H9 (cell line): ENCODE results near the gene SERPINE2. TPM values are rescaled to one million over a fixed set of nuclear protein-coding genes. Genes with fewer than 3 reads are reported as not detected.

Experiments
- DNase-seq: peaks from one replicate; pipeline ENCODE4 v3.0.0-alpha.2; 2017
- H2AFZ ChIP-seq: one replicate; pipeline ENCODE4 v1.6.1; 2013; ENCODE audit warnings: mild to moderate bottlenecking, low read length, control low read depth, moderate library complexity
- H2AK5ac ChIP-seq: 2 replicates; pipeline ENCODE4 v1.6.1; 2013; ENCODE audit warnings: low read length, control low read depth, mixed read lengths; ENCODE audit not compliant: insufficient read length
- H2BK120ac ChIP-seq: one replicate; pipeline ENCODE4 v1.6.1; 2013; ENCODE audit warnings: low read depth, mild to moderate bottlenecking, low read length, control low read depth, inconsistent platforms; ENCODE audit not compliant: poor library complexity, severe bottlenecking
- H2BK12ac ChIP-seq: 2 replicates; pipeline ENCODE4 v1.6.1; 2013; ENCODE audit warnings: low read length, control low read depth, mixed read lengths, low read depth; ENCODE audit not compliant: insufficient read length
- H2BK15ac ChIP-seq: 2 replicates; pipeline ENCODE4 v1.6.1; 2013; ENCODE audit warnings: low read depth, low read length, control low read depth
- H2BK20ac ChIP-seq: one replicate; pipeline ENCODE4 v1.6.1; 2013; ENCODE audit warnings: low read depth, mild to moderate bottlenecking, low read length, control low read depth, inconsistent platforms; ENCODE audit not compliant: poor library complexity, severe bottlenecking
- H2BK5ac ChIP-seq: 2 replicates; pipeline ENCODE4 v1.6.1; 2013; ENCODE audit warnings: low read length, control low read depth, mixed read lengths; ENCODE audit not compliant: insufficient read length
- H3K14ac ChIP-seq: 2 replicates; pipeline ENCODE4 v1.6.1; 2013; ENCODE audit warnings: low read length, control low read depth; ENCODE audit not compliant: insufficient read depth
- H3K18ac ChIP-seq: 2 replicates; pipeline ENCODE4 v1.6.1; 2013; ENCODE audit warnings: low read depth, mild to moderate bottlenecking, mixed read lengths, low read length, control low read depth; ENCODE audit not compliant: insufficient read length
- H3K23ac ChIP-seq: 2 replicates; pipeline ENCODE4 v1.6.1; 2013; ENCODE audit warnings: low read length, control low read depth, mixed read lengths, low read depth; ENCODE audit not compliant: insufficient read length
- H3K23me2 ChIP-seq: 2 replicates; pipeline ENCODE4 v1.6.1; 2013; ENCODE audit warnings: low read depth, mild to moderate bottlenecking, mixed read lengths, low read length, control low read depth; ENCODE audit not compliant: insufficient read length, poor library complexity, severe bottlenecking
- H3K27ac ChIP-seq: 2 replicates; pipeline ENCODE4 v1.5.1; 2013; ENCODE audit warnings: low read length, control low read depth, mixed read lengths, low read depth; ENCODE audit not compliant: insufficient read length
- H3K27me3 ChIP-seq: 2 replicates; pipeline ENCODE4 v1.6.1; 2013; ENCODE audit warnings: low read length, control low read depth, inconsistent platforms; ENCODE audit not compliant: insufficient read depth
- H3K4ac ChIP-seq: 2 replicates; pipeline ENCODE4 v1.6.1; 2013; ENCODE audit warnings: low read depth, mild to moderate bottlenecking, control low read depth, inconsistent platforms, low read length, moderate library complexity
- H3K4me1 ChIP-seq: 2 replicates; pipeline ENCODE4 v1.6.1; 2013; ENCODE audit warnings: low read length, control low read depth, inconsistent platforms; ENCODE audit not compliant: insufficient read depth
- H3K4me2 ChIP-seq: 2 replicates; pipeline ENCODE4 v1.6.1; 2013; ENCODE audit warnings: low read length, control low read depth, mixed read lengths; ENCODE audit not compliant: insufficient read length, insufficient read depth
- H3K56ac ChIP-seq: 2 replicates; pipeline ENCODE4 v1.6.1; 2013; ENCODE audit warnings: low read depth, mild to moderate bottlenecking, mixed read lengths, low read length, control low read depth; ENCODE audit not compliant: insufficient read length
- H3K79me1 ChIP-seq: 2 replicates; pipeline ENCODE4 v1.6.1; 2013; ENCODE audit warnings: low read depth, mild to moderate bottlenecking, moderate library complexity, low read length, control low read depth, inconsistent platforms; ENCODE audit not compliant: insufficient read depth, poor library complexity, severe bottlenecking
- H3K79me2 ChIP-seq: 2 replicates; pipeline ENCODE4 v1.6.1; 2013; ENCODE audit warnings: low read length, control low read depth, inconsistent platforms; ENCODE audit not compliant: insufficient read depth
- H3K9ac ChIP-seq: 2 replicates; pipeline ENCODE4 v1.6.1; 2013; ENCODE audit warnings: low read length, control low read depth, mixed read lengths; ENCODE audit not compliant: insufficient read length; ENCODE audit errors: extremely low read depth
- H3K9me3 ChIP-seq: one replicate; pipeline ENCODE4 v1.6.1; 2013; ENCODE audit warnings: low read depth, low read length, inconsistent platforms; ENCODE audit not compliant: control insufficient read depth
- H3T11ph ChIP-seq: one replicate; pipeline ENCODE4 v1.6.1; 2013; ENCODE audit warnings: mild to moderate bottlenecking, low read length, control low read depth, inconsistent platforms
- H4K20me1 ChIP-seq: one replicate; pipeline ENCODE4 v1.6.1; 2013; ENCODE audit not compliant: control insufficient read depth, insufficient read length, insufficient read depth
- H4K5ac ChIP-seq: 2 replicates; pipeline ENCODE4 v1.6.1; 2013; ENCODE audit warnings: low read depth, mild to moderate bottlenecking, mixed read lengths, low read length, control low read depth; ENCODE audit not compliant: insufficient read length
- H4K8ac ChIP-seq: replicated peaks from 2 replicates; pipeline ENCODE4 v1.6.1; 2013; ENCODE audit warnings: low read length, control low read depth, mixed read lengths, low read depth; ENCODE audit not compliant: insufficient read length
- H4K91ac ChIP-seq: 2 replicates; pipeline ENCODE4 v1.6.1; 2013; ENCODE audit warnings: low read depth, mild to moderate bottlenecking, moderate library complexity, mixed read lengths, low read length, control low read depth; ENCODE audit not compliant: insufficient read length
- H3K27ac Mint-ChIP-seq, 3 experiments: 2 replicates in 2 of 3; 3 replicates in 1 of 3; pipeline ENCODE4 v1.8.0; 2020 to 2021; ENCODE audit warnings: mixed read lengths in 3 of 3, mild to moderate bottlenecking in 1 of 3, moderate library complexity in 1 of 3
- H3K27me3 Mint-ChIP-seq: 2 replicates; pipeline ENCODE4 v1.8.0; 2021; ENCODE audit warnings: low read depth, mild to moderate bottlenecking, moderate library complexity, mixed read lengths
- H3K36me3 Mint-ChIP-seq, 3 experiments: 2 replicates in 2 of 3; 3 replicates in 1 of 3; pipeline ENCODE4 v1.8.0; 2020 to 2021; ENCODE audit warnings: low read depth in 3 of 3, mixed read lengths in 3 of 3; ENCODE audit not compliant: insufficient read depth in 1 of 3
- H3K4me1 Mint-ChIP-seq, 2 experiments: 2 replicates each; pipeline ENCODE4 v1.8.0; 2020; ENCODE audit warnings: mixed read lengths in 2 of 2
- H3K4me3 Mint-ChIP-seq, 2 experiments: 2 replicates in 1 of 2; 3 replicates in 1 of 2; pipeline ENCODE4 v1.8.0; 2020 to 2021; ENCODE audit warnings: mild to moderate bottlenecking in 2 of 2, mixed read lengths in 2 of 2, moderate library complexity in 1 of 2
- H3K9me3 Mint-ChIP-seq, 2 experiments: 2 replicates in 1 of 2; 3 replicates in 1 of 2; pipeline ENCODE4 v1.8.0; 2020; ENCODE audit warnings: mild to moderate bottlenecking in 2 of 2, mixed read lengths in 2 of 2, moderate library complexity in 1 of 2
- CTCF ChIP-seq: fragments of 200-600 bp; sonication (generic); conservative IDR thresholded peaks from 3 replicates; pipeline ENCODE4 v1.8.0; 2021; ENCODE audit warnings: antibody characterized with exemption, mild to moderate bottlenecking
- WGBS: extraction: QIAGEN DNeasy Blood & Tissue Kit; methylation state at CpG from one replicate; pipeline ENCODE4 v1.1.7; 2013; ENCODE audit warnings: missing lambda C conversion rate, low lambda C conversion rate, mixed read lengths; ENCODE audit not compliant: insufficient read length; ENCODE audit errors: extremely low coverage; 5-methylcytosine and 5-hydroxymethylcytosine counted together
- total RNA-seq: library from RNA; stranded (reverse); gene quantifications from 2 replicates; pipeline ENCODE4 v1.2.1, GENCODE V29; 2021

SERPINE2 gene
- total RNA-seq, 1 experiment from 2014 or later: 40.0 TPM

DNA sequence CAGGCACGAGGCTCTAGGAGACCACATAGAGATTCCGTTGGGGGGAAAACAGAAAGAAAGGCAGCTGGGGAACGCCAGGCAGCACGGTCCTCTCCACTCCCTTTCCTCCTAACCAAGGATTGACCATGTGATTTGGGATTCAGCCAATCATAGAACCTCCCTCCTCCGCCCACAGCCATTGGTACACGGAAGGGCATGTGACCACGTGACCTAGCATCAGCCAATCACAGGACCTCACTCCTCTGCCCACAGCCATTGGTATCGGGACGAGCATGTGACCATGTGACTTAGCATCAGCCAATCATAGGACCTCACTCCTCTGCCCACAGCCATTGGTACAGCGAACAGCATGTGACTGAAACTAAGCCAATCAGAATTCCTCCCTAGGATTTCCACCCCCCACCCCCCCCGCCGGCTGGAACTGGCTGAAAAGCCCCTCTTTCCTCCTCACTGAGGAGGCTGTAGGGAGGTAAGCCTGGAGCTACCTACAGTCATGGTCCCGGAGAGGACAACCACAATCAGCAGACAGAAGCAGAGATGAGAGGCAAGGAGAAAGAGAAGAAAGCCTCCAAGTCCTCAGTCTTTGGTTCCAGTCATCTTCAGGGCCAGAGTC is 7.6 kb downstream of the SERPINE2 start:
- H3K9me3 Mint-ChIP-seq: no peaks in the 10 kb centered on the region
- Histone ChIP-seq H3K4ac (no peak overlapping the region), H4K8ac (no peak overlapping the region), H3K14ac (no peak overlapping the region), H3K4me2 (no peak overlapping the region), H3K56ac (no peak overlapping the region), H4K5ac (no peak overlapping the region), H3K23me2 (no peaks in the 10 kb centered on the region), H3K23ac (no peak overlapping the region), H2BK12ac (no peak overlapping the region), H3K27ac (no peak overlapping the region), H4K20me1 (no peaks in the 10 kb centered on the region), H3K4me1 (peaks cover 15% of the 10 kb centered on the region; the same call in 1 of the 2 replicates), H4K91ac (no peak overlapping the region), H3K79me1 (no peaks in the 10 kb centered on the region), H3K18ac (no peak overlapping the region), H2BK5ac (no peak overlapping the region), H2AK5ac (no peak overlapping the region), H3T11ph (no peak overlapping the region), H3K9ac (no peak overlapping the region), H2BK20ac (no peak overlapping the region), H2BK15ac (no peak overlapping the region), H2BK120ac (no peak overlapping the region), H3K9me3 (no peaks in the 10 kb centered on the region), H2AFZ (no peak overlapping the region), H3K27me3 (no peaks in the 10 kb centered on the region), H3K79me2 (no peaks in the 10 kb centered on the region; the same call in 1 of the 2 replicates)
- H3K36me3 Mint-ChIP-seq: peaks cover 4 to 11% (median 5%) of the 10 kb centered on the region in 3 experiments; a peak in 5 of 7 replicates
- peaks cover 35% of the 10 kb centered on the region for H3K27me3 Mint-ChIP-seq
- peak; percentile 45 for DNase-seq
- H3K27ac Mint-ChIP-seq: no peak overlapping the region
- TF ChIP-seq CTCF: no peak
- WGBS: no CpG with 5 or more reads among the region's 13 CpGs
- peaks cover 45 to 48% of the 10 kb centered on the region in 2 experiments for H3K4me1 Mint-ChIP-seq
- no peak overlapping the region for H3K4me3 Mint-ChIP-seq
